GM19324 (cell line): ENCODE data around the gene RASSF4.
"Not testable (repeated sequence)": the region's sequence is repeated elsewhere in the genome, so short reads cannot be mapped to it uniquely, and the experiment has no call there.

Experiments
- ATAC-seq: cut with Tn5 transposase; IDR thresholded peaks from one replicate; pipeline ENCODE4 v1.9.1; 2021; ENCODE audit warnings: mild to moderate bottlenecking, moderate library complexity; ENCODE audit not compliant: unreplicated experiment, low FRiP score

Gene RASSF4

GRCh38 chr10:45000752-45001380 lies 41.3 kb downstream of the RASSF4 start, which contains the start of gene ZNF22:
Gene ZNF22 (plus strand): TSS chr10:45000923. CDS start chr10:45003369, 2,446 bp downstream.
- peak; percentile 78 for ATAC-seq

DNA sequence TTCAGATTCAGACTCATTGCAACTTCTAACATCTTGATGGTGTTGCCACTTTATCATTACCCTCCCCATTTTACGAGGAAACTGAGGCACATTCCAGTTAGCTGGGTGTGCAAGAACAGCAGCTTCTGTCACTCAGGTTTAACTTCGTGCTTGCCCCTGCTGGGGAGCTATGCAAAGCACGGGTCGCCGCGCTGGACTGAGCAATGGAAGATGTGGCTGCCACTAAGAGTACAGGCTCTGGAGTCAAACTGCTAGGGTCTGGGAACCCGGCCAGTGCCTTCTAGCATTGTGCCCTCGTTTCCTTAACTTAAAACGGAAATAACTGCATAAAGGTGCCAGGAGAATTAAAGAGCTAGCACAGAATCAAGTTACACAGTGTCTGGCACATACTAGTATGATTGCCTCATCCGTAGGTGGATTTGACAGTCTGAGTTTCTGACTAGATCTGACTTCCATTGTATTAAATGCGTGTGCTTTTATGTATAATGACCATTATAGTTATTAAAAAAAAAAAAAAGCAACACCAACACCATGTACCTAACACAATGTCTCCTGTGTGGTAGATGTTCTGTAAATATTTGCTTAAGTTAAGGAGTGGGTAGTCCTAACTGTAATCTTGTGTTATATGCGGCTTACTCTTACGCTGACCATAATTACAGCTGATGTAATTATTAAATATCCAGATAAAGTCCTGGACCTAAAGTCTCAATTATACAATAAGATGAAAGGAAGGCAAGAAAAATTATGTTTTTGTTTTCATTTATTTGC lies 42.0 kb downstream of the RASSF4 start:
- peak; percentile 83 for ATAC-seq

GRCh38 chr10:45003432-45004000 lies 43.9 kb downstream of the RASSF4 start:
- ATAC-seq = no peak

DNA sequence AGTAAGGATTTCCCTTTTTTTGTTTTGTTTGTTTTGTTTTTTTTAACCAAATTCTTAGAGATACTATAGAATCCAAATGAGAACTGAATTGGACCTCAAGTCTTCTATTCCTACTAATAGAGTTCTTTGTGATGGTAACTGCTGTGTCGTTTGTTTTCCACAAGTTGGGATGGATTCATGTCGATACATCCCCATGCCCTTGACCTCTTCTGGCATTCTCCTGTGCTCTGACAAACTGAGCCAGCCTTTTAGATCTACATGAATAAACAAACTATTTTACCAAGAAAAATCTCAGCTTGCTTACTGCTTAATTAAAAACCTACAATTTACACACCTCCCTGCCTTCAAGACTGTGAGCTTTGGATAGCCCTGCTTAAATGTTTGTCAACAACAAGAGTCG lies 45.1 kb downstream of the RASSF4 start:
- ATAC-seq = no peak

DNA sequence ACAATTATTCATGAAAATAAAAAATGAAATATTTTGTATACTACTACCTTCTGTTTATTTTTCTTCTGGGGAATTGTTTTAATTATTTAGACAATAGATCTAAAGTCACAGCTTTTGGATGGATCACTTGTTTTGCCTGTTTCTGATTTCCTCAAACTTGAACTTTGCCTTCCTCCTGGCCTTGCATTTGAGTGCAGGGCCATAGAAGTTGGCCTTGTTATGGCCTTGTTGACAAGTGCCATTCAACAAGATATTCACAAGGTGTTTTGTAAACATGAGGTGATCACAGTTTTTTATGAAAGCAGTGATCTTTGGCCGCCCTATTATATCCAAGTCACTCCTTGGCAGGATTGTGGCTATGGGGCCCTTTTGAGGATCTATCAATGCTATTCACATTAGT lies 45.7 kb downstream of the RASSF4 start:
- ATAC-seq = no peak

GRCh38 chr10:45006276-45007030 lies 46.9 kb downstream of the RASSF4 start:
- ATAC-seq = no peak

GRCh38 chr10:45008524-45009161 lies 49.0 kb downstream of the RASSF4 start:
- ATAC-seq = no peak

DNA sequence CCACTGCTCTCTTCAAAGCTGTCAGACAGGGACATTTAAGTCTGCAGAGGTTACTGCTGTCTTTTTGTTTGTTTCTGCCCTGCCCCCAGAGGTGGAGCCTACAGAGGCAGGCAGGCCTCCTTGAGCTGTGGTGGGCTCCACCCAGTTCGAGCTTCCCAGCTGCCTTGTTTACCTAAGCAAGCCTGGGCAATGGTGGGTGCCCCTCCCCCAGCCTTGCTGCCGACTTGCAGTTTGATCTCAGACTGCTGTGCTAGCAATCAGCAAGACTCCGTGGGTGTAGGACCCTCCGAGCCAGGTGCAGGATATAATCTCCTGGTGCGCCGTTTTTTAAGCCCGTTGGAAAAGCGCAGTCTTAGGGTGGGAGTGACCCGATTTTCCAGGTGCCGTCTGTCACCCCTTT lies 55.0 kb downstream of the RASSF4 start:
- ATAC-seq = not testable (repeated sequence)

DNA sequence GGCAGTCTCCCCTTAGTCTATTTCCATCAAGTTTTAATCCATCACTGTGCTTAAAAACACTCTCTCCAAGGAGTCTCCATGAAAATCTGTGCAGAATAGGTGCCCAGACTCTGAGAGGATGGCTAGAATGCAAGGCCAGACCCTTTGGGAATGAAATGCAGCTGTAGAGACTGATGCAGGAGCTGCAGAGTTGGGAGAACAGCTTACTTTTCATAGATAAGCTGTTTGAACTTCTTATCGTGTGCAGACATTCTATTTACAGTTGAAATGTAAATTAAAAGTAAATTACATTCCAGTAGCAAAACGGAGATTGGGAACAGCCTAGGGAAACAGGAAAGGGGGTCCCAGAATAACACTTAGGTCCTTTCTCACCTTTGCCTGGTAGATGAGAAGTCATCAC lies 56.0 kb downstream of the RASSF4 start:
- ATAC-seq = no peak

- no peak for ATAC-seq
These were observed 63.8 kb downstream of the RASSF4 start for GRCh38 chr10:45023426-45023825.

DNA sequence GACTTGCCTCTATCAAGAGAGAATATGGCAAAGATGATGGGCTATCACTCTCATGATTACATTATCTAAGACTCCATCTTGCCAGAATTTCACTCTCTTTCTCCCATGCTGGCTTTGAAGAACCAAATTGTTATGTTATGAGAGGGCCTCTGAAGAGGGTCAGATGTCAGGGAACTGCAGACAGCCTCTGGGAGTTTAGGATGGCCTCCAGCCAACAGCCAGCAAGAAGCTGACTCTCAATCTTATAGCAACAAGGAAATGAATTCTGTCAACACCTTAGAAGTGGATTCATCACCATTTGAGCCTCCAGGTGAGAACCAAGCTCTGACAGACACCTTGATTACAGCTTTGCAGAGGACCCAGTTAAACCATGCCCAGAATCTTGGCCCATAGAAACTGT lies 74.7 kb downstream of the RASSF4 start:
- ATAC-seq = no peak

DNA sequence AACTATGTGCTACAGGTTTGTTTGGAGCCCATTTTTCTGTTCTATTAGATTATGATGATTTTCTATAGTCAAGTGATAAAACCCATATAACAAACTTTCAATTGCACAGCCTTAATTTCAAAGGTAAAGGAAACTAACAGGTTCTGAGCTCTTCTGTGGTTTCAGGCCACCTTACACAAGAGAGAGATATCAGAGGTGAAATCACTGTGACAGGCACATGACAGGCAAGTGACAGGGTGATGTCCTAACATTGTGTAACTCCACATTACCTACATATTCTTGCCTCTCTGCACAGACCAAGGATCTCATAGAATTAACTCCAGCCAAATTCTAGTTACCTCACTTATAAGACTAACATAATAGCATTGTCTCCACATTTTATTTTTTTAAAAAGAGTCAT lies 76.1 kb downstream of the RASSF4 start:
- ATAC-seq = no peak

- ATAC-seq = no peak
These were observed 81.4 kb downstream of the RASSF4 start for GRCh38 chr10:45040921-45041542.

- no peak for ATAC-seq
These were observed 84.7 kb downstream of the RASSF4 start for GRCh38 chr10:45044290-45044689.
